ENCODE results near the gene OR2B3.
"Not testable (repeated sequence)": the region's sequence is repeated elsewhere in the genome, so short reads cannot be mapped to it uniquely, and the experiment has no call there.

OR2B3 gene, protein sequence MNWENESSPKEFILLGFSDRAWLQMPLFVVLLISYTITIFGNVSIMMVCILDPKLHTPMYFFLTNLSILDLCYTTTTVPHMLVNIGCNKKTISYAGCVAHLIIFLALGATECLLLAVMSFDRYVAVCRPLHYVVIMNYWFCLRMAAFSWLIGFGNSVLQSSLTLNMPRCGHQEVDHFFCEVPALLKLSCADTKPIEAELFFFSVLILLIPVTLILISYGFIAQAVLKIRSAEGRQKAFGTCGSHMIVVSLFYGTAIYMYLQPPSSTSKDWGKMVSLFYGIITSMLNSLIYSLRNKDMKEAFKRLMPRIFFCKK

DNA sequence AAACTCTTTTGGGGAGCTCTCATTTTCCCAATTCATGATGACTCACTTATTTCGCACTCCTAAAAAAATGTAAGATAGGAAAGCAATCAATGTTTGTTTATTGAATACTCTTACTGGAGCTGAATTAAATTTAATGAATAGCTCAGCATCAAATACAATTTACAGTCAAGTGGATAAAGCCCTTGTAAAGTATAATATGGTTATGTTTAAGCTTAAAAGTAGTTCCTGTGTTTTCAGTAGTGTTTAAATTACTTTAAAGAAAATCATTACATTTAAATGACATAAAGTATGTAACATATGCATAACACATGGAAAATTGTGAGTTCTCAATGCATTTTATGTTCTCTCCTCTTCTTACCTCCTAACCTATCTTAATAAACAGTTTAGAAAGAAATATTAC is at the start of gene OR2B3:
Gene OR2B3 (minus strand): TSS at position 101 of the 400 bp plus-strand sequence. CDS start 65 bp downstream, at position 36.
- no peak within 1 kb of the TSS for H3K27ac ChIP-seq (ENCODE audit: low read depth, low read length)
- no peak within 1 kb of the TSS for H3K9ac ChIP-seq (ENCODE audit: low read depth, low read length)
- H3K4me3 ChIP-seq (ENCODE audit: low read depth, low read length): no peak within 1 kb of the TSS
- H3K9me3 ChIP-seq (ENCODE audit: control insufficient read depth, insufficient read depth, low read length): no peaks in the 10 kb centered on the region
- no peaks in the 10 kb centered on the region for H3K4me1 ChIP-seq (ENCODE audit: control insufficient read depth, insufficient read depth, low read length)
- no peaks in the 10 kb centered on the region for H3K36me3 ChIP-seq (ENCODE audit: control insufficient read depth, insufficient read depth, low read length)
- H3K27me3 ChIP-seq (ENCODE audit: control insufficient read depth, insufficient read depth, low read length): no peaks in the 10 kb centered on the region

DNA sequence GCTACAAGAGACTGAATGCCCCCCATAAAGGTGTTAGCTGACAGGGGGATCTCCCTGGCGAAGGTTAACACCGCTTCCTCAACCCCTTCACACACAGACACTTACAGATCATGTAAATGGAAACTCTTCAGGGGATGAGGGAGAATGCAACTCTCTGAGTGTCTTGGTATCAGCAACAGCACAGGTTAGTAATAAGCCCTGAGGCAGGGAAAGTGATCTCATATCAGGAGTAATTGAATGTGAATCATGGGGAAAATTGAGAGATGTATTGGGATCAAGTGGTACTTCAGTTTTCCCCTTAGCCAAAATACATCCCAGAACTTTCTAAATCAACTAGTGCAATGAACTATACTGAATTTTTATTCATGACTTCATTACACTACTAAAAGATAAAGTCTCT is 44.6 kb upstream of the OR2B3 start:
- H3K4me1 ChIP-seq (ENCODE audit: control insufficient read depth, insufficient read depth, low read length): no peaks in the 10 kb centered on the region
- no peak overlapping the region for H3K27ac ChIP-seq (ENCODE audit: low read depth, low read length)
- no peak overlapping the region for H3K4me3 ChIP-seq (ENCODE audit: low read depth, low read length)
- no peak overlapping the region for H3K9ac ChIP-seq (ENCODE audit: low read depth, low read length)
- H3K27me3 ChIP-seq (ENCODE audit: control insufficient read depth, insufficient read depth, low read length): no peaks in the 10 kb centered on the region
- H3K9me3 ChIP-seq (ENCODE audit: control insufficient read depth, insufficient read depth, low read length): no peaks in the 10 kb centered on the region
- no peaks in the 10 kb centered on the region for H3K36me3 ChIP-seq (ENCODE audit: control insufficient read depth, insufficient read depth, low read length)

DNA sequence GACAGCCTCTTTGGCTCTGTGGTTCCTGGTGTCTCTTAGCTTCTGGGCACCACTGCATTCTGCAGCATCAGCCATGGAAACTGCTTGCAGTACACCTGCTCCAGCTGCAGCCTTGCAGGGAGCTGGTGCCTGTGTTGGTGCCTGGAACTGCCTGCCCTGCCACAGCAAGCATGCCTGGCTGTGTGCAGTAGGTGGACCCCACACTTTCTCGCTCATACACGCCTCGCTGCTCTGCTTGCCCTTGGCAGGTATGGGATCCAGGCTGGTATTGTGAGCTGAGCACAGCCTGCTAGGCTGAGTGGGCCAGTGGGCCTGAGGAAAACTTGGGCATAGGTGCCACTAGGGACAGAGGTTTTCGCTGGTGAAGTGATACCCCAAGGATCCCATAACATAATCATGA is 43.5 kb upstream of the OR2B3 start:
- H3K9ac ChIP-seq (ENCODE audit: low read depth, low read length): no peak overlapping the region
- H3K27me3 ChIP-seq (ENCODE audit: control insufficient read depth, insufficient read depth, low read length): no peaks in the 10 kb centered on the region
- no peak overlapping the region for H3K4me3 ChIP-seq (ENCODE audit: low read depth, low read length)
- no peaks in the 10 kb centered on the region for H3K36me3 ChIP-seq (ENCODE audit: control insufficient read depth, insufficient read depth, low read length)
- H3K4me1 ChIP-seq (ENCODE audit: control insufficient read depth, insufficient read depth, low read length): no peaks in the 10 kb centered on the region
- H3K27ac ChIP-seq (ENCODE audit: low read depth, low read length): no peak overlapping the region
- no peaks in the 10 kb centered on the region for H3K9me3 ChIP-seq (ENCODE audit: control insufficient read depth, insufficient read depth, low read length)

DNA sequence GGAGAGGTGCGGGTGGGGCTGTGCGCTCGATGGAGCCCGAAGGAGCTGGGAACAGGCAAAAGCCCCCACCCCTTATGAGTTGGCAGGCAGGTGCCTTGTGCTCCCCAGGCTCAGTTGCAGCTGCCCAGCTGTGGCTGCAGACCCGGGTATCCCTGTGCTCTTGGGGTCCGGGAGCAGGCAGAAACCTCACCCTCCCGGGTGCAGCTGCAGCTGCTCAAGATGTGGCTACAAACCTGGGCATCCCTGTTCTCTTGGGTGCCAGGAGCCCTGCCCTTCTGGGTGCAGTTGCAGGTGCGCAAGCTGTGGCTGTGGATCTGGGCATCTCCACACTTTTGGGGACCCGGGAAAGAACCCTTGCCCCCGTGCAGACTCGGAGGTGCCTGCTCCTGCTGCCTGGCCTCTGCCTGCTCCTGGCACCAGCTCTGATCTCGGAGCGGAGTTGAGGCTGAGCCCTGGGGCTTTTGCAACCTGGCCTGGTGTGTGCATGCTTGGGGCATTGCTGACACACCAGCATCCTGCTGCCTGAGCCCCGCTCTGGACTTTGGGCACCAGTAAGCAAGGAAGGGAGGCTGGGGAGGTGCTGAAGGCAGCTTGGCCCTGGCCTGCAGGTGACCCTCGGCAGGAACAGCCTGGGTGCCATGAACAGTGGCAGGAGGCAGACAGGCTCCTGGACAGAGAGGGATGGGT is 42.4 kb upstream of the OR2B3 start:
- no peaks in the 10 kb centered on the region for H3K36me3 ChIP-seq (ENCODE audit: control insufficient read depth, insufficient read depth, low read length)
- H3K9me3 ChIP-seq (ENCODE audit: control insufficient read depth, insufficient read depth, low read length): no peaks in the 10 kb centered on the region
- no peak overlapping the region for H3K9ac ChIP-seq (ENCODE audit: low read depth, low read length)
- no peaks in the 10 kb centered on the region for H3K4me1 ChIP-seq (ENCODE audit: control insufficient read depth, insufficient read depth, low read length)
- no peak overlapping the region for H3K27ac ChIP-seq (ENCODE audit: low read depth, low read length)
- no peak overlapping the region for H3K4me3 ChIP-seq (ENCODE audit: low read depth, low read length)
- H3K27me3 ChIP-seq (ENCODE audit: control insufficient read depth, insufficient read depth, low read length): no peaks in the 10 kb centered on the region

DNA sequence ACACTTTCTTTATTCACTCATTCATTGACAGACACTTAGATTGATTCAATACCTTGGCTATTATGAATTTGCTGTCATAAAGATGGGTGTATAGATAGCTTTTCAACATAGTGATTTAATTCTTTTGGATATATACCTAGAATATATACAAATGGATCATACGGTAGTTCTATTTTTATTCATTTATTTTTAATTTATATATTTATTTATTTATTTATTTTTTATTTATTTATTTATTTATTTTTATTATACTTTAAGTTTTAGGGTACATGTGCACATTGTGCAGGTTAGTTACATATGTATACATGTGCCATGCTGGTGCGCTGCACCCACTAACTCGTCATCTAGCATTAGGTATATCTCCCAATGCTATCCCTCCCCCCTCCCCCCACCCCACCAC is 27.9 kb upstream of the OR2B3 start:
- not testable (repeated sequence) for H3K27me3 ChIP-seq (ENCODE audit: control insufficient read depth, insufficient read depth, low read length); H3K4me3 ChIP-seq (ENCODE audit: low read depth, low read length); H3K4me1 ChIP-seq (ENCODE audit: control insufficient read depth, insufficient read depth, low read length); H3K9me3 ChIP-seq (ENCODE audit: control insufficient read depth, insufficient read depth, low read length); H3K36me3 ChIP-seq (ENCODE audit: control insufficient read depth, insufficient read depth, low read length); H3K9ac ChIP-seq (ENCODE audit: low read depth, low read length); H3K27ac ChIP-seq (ENCODE audit: low read depth, low read length)

DNA sequence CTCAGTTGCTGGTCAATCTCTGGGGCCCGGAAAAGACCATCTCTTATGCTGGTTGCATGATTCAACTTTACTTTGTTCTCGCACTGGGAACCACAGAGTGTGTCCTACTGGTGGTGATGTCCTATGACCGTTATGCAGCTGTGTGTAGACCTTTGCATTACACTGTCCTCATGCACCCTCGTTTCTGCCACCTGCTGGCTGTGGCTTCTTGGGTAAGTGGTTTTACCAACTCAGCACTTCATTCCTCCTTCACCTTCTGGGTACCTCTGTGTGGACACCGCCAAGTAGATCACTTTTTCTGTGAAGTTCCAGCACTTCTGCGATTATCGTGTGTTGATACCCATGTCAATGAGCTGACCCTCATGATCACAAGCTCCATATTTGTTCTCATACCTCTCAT is 25.0 kb upstream of the OR2B3 start:
- Histone ChIP-seq H3K27ac (ENCODE audit: low read depth, low read length) (no peak overlapping the region), H3K4me3 (ENCODE audit: low read depth, low read length) (no peak overlapping the region), H3K27me3 (ENCODE audit: control insufficient read depth, insufficient read depth, low read length) (no peaks in the 10 kb centered on the region), H3K9ac (ENCODE audit: low read depth, low read length) (no peak overlapping the region), H3K4me1 (ENCODE audit: control insufficient read depth, insufficient read depth, low read length) (no peaks in the 10 kb centered on the region), H3K9me3 (ENCODE audit: control insufficient read depth, insufficient read depth, low read length) (no peaks in the 10 kb centered on the region), H3K36me3 (ENCODE audit: control insufficient read depth, insufficient read depth, low read length) (no peaks in the 10 kb centered on the region)

DNA sequence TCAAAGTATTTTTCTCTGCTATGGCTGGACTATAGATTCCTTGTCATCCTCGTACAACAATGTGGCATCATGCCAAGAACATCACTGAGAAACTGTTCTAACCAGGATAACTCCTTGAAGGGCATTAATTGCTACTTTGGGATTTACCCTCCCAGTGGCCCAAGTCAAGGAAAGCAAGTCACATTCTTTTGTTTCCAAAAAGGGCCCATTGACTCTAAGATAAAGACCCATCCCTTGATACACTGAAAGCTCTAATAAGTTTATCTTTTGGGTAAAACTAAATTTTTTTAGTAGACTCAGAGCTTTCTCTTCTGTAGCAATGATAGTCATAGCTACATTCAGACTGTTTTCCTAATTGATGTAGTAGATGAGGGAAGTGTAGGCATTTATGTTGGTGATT is 20.6 kb upstream of the OR2B3 start, which contains the start of gene OR2J3:
Gene OR2J3 (plus strand): TSS at position 301 of the 400 bp plus-strand sequence. CDS start 3,833 bp downstream, outside the sequence.
- no peaks in the 10 kb centered on the region for H3K4me1 ChIP-seq (ENCODE audit: control insufficient read depth, insufficient read depth, low read length)
- H3K27ac ChIP-seq (ENCODE audit: low read depth, low read length): no peak within 1 kb of the TSS
- no peak within 1 kb of the TSS for H3K4me3 ChIP-seq (ENCODE audit: low read depth, low read length)
- H3K36me3 ChIP-seq (ENCODE audit: control insufficient read depth, insufficient read depth, low read length): no peaks in the 10 kb centered on the region
- no peaks in the 10 kb centered on the region for H3K27me3 ChIP-seq (ENCODE audit: control insufficient read depth, insufficient read depth, low read length)
- H3K9ac ChIP-seq (ENCODE audit: low read depth, low read length): no peak within 1 kb of the TSS
- no peaks in the 10 kb centered on the region for H3K9me3 ChIP-seq (ENCODE audit: control insufficient read depth, insufficient read depth, low read length)

DNA sequence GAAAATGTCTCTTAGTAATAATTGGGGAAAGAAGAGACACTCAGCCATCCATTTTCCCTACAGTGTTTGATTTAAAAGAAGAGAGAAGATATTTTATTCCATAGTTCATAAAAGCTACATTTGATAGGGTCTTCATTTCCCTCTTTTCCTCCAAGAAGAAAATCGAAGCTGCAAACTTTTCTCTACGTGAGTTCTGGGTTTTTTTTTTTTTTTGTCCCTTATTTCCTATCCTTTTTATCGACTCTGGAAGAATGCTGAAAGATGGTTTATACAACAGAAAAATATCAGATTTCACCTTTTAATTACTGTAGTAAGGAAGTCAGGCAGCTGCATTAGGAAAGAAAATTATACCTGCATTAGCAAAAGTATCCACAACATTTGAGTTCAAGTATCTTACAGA is 12.1 kb upstream of the OR2B3 start, which contains the start of gene OR2J1:
Gene OR2J1 (plus strand): TSS at position 301 of the 400 bp plus-strand sequence. CDS start 1,453 bp downstream, outside the sequence.
- no peaks in the 10 kb centered on the region for H3K36me3 ChIP-seq (ENCODE audit: control insufficient read depth, insufficient read depth, low read length)
- no peaks in the 10 kb centered on the region for H3K9me3 ChIP-seq (ENCODE audit: control insufficient read depth, insufficient read depth, low read length)
- H3K27me3 ChIP-seq (ENCODE audit: control insufficient read depth, insufficient read depth, low read length): no peaks in the 10 kb centered on the region

DNA sequence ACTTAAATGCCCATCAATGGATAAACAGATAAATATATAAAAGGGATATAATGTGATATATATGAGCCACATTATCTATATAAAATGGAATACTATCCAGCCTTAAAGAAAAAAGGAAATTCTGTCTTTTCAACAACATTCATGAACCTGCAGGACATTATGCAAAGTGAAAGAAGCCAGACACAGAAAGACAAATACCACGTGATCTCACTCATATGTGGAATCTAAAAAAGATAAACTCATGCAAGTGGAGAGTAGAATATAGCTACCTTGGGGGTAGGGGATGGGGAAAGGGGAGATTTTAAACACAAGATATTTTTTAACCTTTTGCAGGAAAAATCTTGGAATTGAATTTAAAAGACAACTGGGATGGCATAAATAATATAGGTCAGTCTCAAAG is 10.7 kb upstream of the OR2B3 start:
- Histone ChIP-seq H3K4me3 (ENCODE audit: low read depth, low read length) (no peak overlapping the region), H3K27ac (ENCODE audit: low read depth, low read length) (no peak overlapping the region), H3K27me3 (ENCODE audit: control insufficient read depth, insufficient read depth, low read length) (no peaks in the 10 kb centered on the region), H3K9me3 (ENCODE audit: control insufficient read depth, insufficient read depth, low read length) (no peaks in the 10 kb centered on the region), H3K4me1 (ENCODE audit: control insufficient read depth, insufficient read depth, low read length) (no peaks in the 10 kb centered on the region), H3K36me3 (ENCODE audit: control insufficient read depth, insufficient read depth, low read length) (no peaks in the 10 kb centered on the region), H3K9ac (ENCODE audit: low read depth, low read length) (no peak overlapping the region)

More for the DNA sequence above, 12.1 kb upstream of the OR2B3 start, which contains the start of gene OR2J1:
- H3K4me1 ChIP-seq (ENCODE audit: control insufficient read depth, insufficient read depth, low read length): no peaks in the 10 kb centered on the region
- H3K4me3 ChIP-seq (ENCODE audit: low read depth, low read length): no peak within 1 kb of the TSS
- H3K27ac ChIP-seq (ENCODE audit: low read depth, low read length): no peak within 1 kb of the TSS
- no peak within 1 kb of the TSS for H3K9ac ChIP-seq (ENCODE audit: low read depth, low read length)

DNA sequence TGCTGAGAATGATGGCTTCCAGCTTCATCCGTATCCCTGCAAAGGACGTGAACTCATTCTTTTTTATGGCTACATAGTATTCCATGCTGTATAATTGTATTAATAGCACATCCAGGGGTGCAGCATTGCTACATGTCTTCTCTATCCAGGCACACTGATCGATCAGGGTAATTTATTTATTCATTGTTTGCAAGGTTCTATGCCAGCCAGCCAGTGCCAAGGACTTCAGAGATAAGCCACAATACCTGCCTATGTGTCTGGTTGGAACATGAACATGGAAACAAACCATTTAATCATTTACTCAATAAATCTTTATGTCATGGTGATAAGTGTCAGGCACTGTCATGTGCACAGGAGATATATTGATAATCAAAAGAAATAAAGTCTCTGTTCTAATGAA is 5.8 kb upstream of the OR2B3 start:
- Histone ChIP-seq H3K27me3 (ENCODE audit: control insufficient read depth, insufficient read depth, low read length) (no peaks in the 10 kb centered on the region), H3K27ac (ENCODE audit: low read depth, low read length) (no peak overlapping the region), H3K4me3 (ENCODE audit: low read depth, low read length) (no peak overlapping the region), H3K9ac (ENCODE audit: low read depth, low read length) (no peak overlapping the region), H3K9me3 (ENCODE audit: control insufficient read depth, insufficient read depth, low read length) (no peaks in the 10 kb centered on the region), H3K4me1 (ENCODE audit: control insufficient read depth, insufficient read depth, low read length) (no peaks in the 10 kb centered on the region), H3K36me3 (ENCODE audit: control insufficient read depth, insufficient read depth, low read length) (no peaks in the 10 kb centered on the region)

DNA sequence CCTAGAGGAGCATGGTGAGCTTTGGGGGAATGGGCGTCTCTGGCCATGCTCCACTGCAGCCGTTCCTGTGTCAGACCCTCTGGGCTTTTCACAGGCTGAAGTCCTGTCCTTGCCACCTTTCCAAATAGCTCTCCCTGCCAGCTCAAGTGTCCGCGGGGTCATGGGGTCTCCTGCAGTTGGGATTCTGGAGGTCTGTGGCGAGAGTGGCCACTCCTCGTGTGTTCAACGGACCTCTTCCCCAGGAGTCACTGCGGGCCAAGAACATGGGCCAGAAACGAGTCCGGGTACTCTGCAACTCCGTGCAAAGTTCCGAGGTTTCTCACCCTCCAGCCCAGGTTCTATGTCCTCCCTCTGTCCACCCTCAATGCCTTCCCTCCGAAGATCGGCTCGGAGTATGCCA is 4.7 kb downstream of the OR2B3 start:
- Histone ChIP-seq H3K36me3 (ENCODE audit: control insufficient read depth, insufficient read depth, low read length) (no peaks in the 10 kb centered on the region), H3K4me3 (ENCODE audit: low read depth, low read length) (no peak overlapping the region), H3K9me3 (ENCODE audit: control insufficient read depth, insufficient read depth, low read length) (no peaks in the 10 kb centered on the region), H3K4me1 (ENCODE audit: control insufficient read depth, insufficient read depth, low read length) (no peaks in the 10 kb centered on the region), H3K9ac (ENCODE audit: low read depth, low read length) (no peak overlapping the region), H3K27me3 (ENCODE audit: control insufficient read depth, insufficient read depth, low read length) (no peaks in the 10 kb centered on the region), H3K27ac (ENCODE audit: low read depth, low read length) (no peak overlapping the region)
